Measurements from ENCODE around the gene SURF1.
"Not testable (repeated sequence)": the region's sequence is repeated elsewhere in the genome, so short reads cannot be mapped to it uniquely, and the experiment has no call there.

Gene SURF1

DNA sequence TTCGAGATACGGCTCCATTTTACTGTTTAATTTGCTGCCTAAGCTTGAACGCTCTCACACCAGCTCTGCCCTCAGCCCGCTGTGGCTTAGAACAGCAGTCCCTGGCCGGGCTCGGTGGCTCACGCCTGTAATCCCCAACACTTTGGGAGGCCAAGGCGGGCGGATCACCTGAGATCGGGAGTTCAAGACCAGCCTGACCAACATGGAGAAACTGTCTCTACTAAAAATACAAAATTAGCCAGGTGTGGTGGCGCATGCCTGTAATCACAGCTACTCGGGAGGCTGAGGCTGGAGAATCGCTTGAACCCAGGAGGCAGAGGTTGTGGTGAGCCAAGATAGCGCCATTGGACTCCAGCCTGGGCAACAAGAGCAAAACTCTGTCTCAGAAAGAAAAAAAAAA, 21.0 kb upstream of the SURF1 start:
- Mint-ChIP-seq H3K27me3 (peaks cover 15% of the 10 kb centered on the region), H3K4me1 (peaks cover 30% of the 10 kb centered on the region), H3K36me3 (peaks cover 13% of the 10 kb centered on the region), H3K4me3 (peak overlapping the region; percentile 63)
- not testable (repeated sequence) for DNase-seq, H3K9me3 Mint-ChIP-seq, H3K27ac Mint-ChIP-seq
- CTCF ChIA-PET = interaction anchor here (1.3 kb wide), 1 partner anchor 191 kb away, joined by 5 read pairs; no protein-coding TSS in a partner anchor

DNA sequence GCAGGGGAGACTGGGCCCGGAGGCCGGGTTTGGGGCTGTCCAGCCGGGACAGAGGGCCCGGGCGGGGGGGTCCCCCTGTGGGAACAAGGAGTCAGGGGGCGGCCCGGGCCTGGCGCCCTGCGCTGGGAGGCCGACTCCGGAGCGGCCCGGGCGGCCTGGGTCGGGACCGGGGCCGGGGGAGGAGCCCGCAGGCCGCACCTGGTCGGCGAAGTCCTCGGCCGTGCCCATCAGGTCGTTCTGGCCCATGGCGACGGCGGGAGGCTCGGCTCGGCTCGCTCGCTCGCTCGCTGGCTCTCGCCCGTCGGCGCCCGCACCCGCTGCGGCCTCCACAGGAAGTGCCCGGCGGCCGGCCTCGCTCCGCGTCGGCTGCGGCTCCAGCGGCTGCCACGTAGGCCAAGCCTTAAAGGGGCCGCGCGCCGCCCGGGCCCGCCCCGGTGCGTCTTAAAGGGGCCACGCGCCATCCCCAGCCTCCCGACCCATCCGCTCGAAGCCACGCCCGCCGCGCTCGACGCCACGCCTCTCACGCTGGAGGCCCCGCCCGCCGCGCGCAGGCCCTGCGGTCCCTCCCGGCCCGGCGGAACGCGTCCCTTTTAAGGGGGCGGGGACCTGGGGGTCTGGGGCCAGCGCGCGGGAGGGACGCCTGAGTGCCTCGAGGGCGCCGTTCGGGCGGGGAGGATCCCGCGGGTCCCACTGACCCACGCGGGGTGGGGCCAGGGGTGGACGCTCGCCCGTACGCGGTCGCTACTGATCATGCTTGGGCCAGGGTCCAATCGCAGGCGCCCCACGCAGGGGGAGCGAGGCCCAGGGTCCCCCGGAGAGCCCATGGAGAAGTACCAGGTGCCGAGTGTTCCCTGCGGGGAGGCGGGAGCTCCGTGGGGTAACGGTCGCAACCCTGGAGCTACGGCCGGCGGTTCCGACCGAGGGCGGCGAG, 19.7 kb upstream of the SURF1 start, which contains the start of the genes STKLD1 and SURF4:
STKLD1 (plus strand) TSS at position 643 of the 931 bp plus-strand sequence; CDS start at position 751, 108 bp downstream.
SURF4 (minus strand) TSS at position 337 of the 931 bp plus-strand sequence; CDS start at position 246, 91 bp downstream.
- H3K27ac Mint-ChIP-seq = peak within 1 kb of the TSS; percentile 98
- CTCF ChIA-PET = interaction anchor here (1.0 kb wide), 1 partner anchor 28 kb away, joined by 3 read pairs; no protein-coding TSS in a partner anchor
- peak within 1 kb of the TSS; percentile 92 for H3K4me3 Mint-ChIP-seq
- H3K4me1 Mint-ChIP-seq = peaks cover 42% of the 10 kb centered on the region
- peaks cover 15% of the 10 kb centered on the region for H3K27me3 Mint-ChIP-seq
- no peaks in the 10 kb centered on the region for H3K9me3 Mint-ChIP-seq
- peaks cover 17% of the 10 kb centered on the region for H3K36me3 Mint-ChIP-seq
- peak; percentile 96 for DNase-seq

DNA sequence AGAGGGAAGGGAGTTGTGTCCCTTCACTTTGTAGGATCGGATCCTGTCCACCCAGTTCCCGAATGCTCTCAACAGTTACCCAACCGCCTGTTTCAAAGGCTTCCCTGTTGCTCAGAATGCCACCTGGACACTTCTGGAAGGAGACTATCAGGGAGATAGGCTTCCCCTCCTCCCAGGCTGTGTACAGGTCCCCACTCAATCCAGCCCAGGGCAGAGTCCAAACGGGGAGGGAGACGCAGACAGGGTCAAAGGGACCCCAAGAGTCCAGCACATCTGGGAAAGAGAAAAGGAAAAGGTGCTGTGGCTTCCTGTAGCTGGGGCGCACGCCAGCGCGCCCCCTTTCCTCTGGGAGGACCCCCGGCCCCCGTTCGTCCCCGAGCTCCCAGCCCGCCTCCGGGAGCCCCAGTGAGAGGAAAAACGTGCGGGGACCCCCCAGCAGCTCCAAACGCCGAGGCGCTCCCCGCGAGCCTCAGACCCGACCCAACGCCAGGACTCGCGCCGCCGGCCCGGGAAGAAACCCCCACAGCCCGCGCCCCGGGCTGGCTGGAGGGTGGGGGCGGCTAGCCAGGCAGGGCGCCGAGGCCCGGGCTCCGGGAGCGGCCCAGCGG, 18.9 kb upstream of the SURF1 start:
- no peaks in the 10 kb centered on the region for H3K9me3 Mint-ChIP-seq
- H3K4me3 Mint-ChIP-seq = peak overlapping the region; percentile 92
- H3K27ac Mint-ChIP-seq = peak overlapping the region; percentile 98
- DNase-seq = peak; percentile 42
- H3K4me1 Mint-ChIP-seq = peaks cover 50% of the 10 kb centered on the region
- CTCF ChIA-PET = no interaction called here
- peaks cover 21% of the 10 kb centered on the region for H3K36me3 Mint-ChIP-seq
- peaks cover 15% of the 10 kb centered on the region for H3K27me3 Mint-ChIP-seq

DNA sequence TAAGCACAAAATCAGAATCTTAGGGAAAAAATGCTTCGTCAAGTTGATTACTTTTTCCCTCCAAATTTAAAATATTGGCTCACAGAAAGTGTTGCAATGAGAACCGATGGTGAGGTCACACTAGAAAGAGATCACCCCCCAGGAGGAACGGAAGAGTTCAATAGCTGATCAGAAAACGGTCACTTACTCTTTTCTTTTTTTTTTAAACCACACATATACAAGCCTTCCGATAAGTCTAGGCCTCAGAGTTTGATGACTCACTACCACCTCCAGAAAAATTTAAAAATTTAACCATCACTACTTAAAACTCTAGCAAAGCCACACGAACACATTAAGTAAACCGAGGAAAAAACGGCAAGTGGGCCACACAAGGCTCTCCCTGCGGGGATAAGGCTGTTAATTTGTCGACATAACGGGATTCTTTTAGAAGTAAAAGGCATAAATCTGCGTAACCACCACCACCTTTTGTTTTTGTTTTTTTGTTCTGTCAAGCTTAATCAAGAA, 18.4 kb upstream of the SURF1 start:
- peaks cover 27% of the 10 kb centered on the region for H3K36me3 Mint-ChIP-seq
- DNase-seq = no peak
- peak overlapping the region; percentile 92 for H3K4me3 Mint-ChIP-seq

DNA sequence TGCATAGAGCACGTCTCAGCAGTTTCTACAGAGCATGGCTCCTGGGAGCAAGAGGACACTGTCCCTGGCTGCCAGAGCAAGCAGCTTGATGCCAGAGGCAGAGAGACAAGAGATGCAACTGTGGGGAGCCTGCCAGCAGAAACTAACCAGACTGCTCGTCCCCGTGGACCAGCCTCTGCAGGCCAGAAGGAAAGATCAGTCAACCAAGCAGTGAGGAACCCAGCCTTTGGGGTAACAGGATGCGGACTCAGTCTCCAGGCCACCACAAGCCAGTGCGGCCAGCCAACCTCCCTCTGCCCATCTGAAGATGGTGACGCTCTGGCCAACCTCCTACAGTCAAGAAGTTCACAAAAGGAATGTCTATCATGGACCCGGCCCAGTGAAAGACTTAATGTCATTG, 15.9 kb upstream of the SURF1 start:
- Mint-ChIP-seq H3K27me3 (peaks cover 1% of the 10 kb centered on the region), H3K36me3 (peaks cover 41% of the 10 kb centered on the region), H3K4me1 (peaks cover 71% of the 10 kb centered on the region), H3K9me3 (no peaks in the 10 kb centered on the region), H3K27ac (peak overlapping the region; percentile 96), H3K4me3 (peak overlapping the region; percentile 64)
- no peak for DNase-seq
- CTCF ChIA-PET = interaction anchor here (0.7 to 3.9 kb wide), 9 partner anchors 9 to 33 kb away, joined by 3 to 32 read pairs (median 6); partner anchors contain the start of genes MED22, RPL7A, SURF1 and SURF2

More for the DNA sequence above, 18.4 kb upstream of the SURF1 start:
- Mint-ChIP-seq H3K27ac (peak overlapping the region; percentile 98), H3K4me1 (peaks cover 56% of the 10 kb centered on the region), H3K27me3 (peaks cover 15% of the 10 kb centered on the region), H3K9me3 (no peaks in the 10 kb centered on the region)
- CTCF ChIA-PET = no interaction called here

DNA sequence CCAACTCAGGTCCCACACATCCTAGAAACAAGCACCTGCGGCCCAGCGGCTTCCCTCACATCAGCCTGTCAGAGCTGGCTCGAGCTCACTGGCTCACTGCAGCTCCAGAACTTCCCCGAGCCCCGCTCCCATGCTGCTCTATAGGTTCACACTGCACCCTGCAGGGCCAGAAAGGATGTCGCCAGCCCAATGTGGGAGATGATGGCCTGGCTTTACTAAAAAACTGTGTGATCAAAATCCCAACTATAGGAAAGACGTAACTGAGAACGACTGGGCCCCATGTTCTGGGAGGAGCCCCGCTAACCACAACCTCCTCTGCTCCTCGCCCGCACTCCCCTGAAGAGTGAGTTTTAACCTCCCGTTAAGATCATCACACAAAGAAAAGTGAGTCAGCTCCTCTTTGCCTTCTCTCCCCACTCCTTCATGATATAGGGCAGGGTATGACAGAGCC, 15.0 kb upstream of the SURF1 start:
- peaks cover 44% of the 10 kb centered on the region for H3K36me3 Mint-ChIP-seq
- H3K27me3 Mint-ChIP-seq = no peaks in the 10 kb centered on the region
- peaks cover 67% of the 10 kb centered on the region for H3K4me1 Mint-ChIP-seq
- H3K4me3 Mint-ChIP-seq = peak overlapping the region; percentile 64
- H3K27ac Mint-ChIP-seq = peak overlapping the region; percentile 96
- DNase-seq = peak; percentile 78
- H3K9me3 Mint-ChIP-seq = no peaks in the 10 kb centered on the region
- CTCF ChIA-PET = interaction anchor here (0.7 to 3.9 kb wide), 18 partner anchors 9 to 205 kb away, joined by 3 to 32 read pairs (median 5); partner anchors contain the start of genes MED22, RPL7A, SURF1 and SURF2

DNA sequence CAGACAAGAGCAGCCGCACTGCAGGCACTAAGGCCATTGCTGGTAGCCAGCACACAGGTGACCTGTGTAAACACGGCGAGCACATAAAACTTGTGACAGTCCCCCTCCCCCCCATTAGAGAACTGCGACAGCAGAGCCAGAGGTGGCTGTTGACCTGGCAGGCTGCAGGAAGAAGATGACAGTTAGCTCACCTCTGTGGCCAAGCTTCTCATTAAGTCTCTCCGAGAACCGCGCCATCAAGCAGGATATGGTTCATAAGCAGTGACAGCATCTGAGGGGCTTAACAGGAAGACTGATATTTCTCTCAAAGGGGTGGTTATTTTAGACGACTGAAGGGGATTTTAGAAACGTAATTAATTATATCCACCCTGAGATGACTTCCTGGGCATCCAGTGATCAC, 14.4 kb upstream of the SURF1 start:
- Mint-ChIP-seq H3K4me3 (peak overlapping the region; percentile 64), H3K4me1 (peaks cover 67% of the 10 kb centered on the region)

DNA sequence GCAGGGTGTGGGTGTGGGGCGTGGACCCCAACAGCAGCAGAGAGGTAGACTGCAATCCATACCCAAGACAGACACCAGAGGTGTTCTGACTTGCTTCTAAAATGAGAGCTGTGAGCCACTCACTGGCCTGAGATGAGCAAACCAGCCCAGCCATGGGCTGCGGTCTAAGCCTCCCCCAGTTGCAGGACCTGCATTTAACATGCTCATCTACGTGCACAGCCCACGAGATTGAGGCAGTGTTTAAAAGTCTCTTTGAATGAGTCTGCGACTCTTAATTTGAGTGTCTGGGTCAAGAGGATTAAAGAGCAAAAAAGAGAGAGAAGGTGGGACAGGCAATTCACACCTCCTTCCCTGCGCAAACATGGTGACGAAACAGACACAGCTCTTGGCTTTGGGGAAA, 13.6 kb upstream of the SURF1 start:
- Mint-ChIP-seq H3K36me3 (peaks cover 53% of the 10 kb centered on the region), H3K27me3 (no peaks in the 10 kb centered on the region), H3K4me1 (peaks cover 67% of the 10 kb centered on the region), H3K27ac (peak overlapping the region; percentile 96), H3K9me3 (no peaks in the 10 kb centered on the region), H3K4me3 (peak overlapping the region; percentile 64)
- no peak for DNase-seq
- CTCF ChIA-PET = interaction anchor here (1.6 to 2.0 kb wide), 2 partner anchors 40 to 184 kb away, joined by 6 to 7 read pairs; no protein-coding TSS in a partner anchor

More for the DNA sequence above, 14.4 kb upstream of the SURF1 start:
- peak overlapping the region; percentile 96 for H3K27ac Mint-ChIP-seq
- no peaks in the 10 kb centered on the region for H3K27me3 Mint-ChIP-seq
- H3K9me3 Mint-ChIP-seq = no peaks in the 10 kb centered on the region
- DNase-seq = peak; percentile 62
- peaks cover 50% of the 10 kb centered on the region for H3K36me3 Mint-ChIP-seq
- CTCF ChIA-PET = interaction anchor here (0.8 to 3.9 kb wide), 17 partner anchors 8 to 204 kb away, joined by 3 to 32 read pairs (median 5); partner anchors contain the start of genes MED22, RPL7A, SURF1 and SURF2

DNA sequence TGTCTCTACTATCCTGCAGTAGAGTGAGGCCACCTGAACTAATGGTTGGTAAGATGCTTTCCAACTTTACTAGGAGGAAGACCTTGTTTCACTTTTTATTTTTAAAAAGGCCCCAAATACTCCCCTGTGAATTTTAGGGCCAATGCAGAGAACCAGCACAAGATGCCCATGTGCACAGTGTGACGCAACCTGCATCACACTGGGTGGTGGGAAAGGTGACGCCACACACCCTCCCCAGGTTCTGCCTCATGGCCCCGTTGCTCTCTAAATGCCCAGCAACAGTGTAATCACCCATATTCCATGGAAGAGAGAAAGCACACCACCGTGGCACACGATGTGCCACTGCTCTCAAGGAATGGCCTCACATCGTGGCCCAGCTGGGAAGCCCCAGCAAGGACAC, 13.1 kb upstream of the SURF1 start:
- DNase-seq = no peak
- Mint-ChIP-seq H3K27me3 (no peaks in the 10 kb centered on the region), H3K27ac (peak overlapping the region; percentile 96), H3K4me1 (peaks cover 62% of the 10 kb centered on the region), H3K4me3 (no peak overlapping the region), H3K9me3 (no peaks in the 10 kb centered on the region), H3K36me3 (peaks cover 50% of the 10 kb centered on the region)
- CTCF ChIA-PET = interaction anchor here (1.6 kb wide), 1 partner anchor 39 kb away, joined by 7 read pairs; no protein-coding TSS in a partner anchor

DNA sequence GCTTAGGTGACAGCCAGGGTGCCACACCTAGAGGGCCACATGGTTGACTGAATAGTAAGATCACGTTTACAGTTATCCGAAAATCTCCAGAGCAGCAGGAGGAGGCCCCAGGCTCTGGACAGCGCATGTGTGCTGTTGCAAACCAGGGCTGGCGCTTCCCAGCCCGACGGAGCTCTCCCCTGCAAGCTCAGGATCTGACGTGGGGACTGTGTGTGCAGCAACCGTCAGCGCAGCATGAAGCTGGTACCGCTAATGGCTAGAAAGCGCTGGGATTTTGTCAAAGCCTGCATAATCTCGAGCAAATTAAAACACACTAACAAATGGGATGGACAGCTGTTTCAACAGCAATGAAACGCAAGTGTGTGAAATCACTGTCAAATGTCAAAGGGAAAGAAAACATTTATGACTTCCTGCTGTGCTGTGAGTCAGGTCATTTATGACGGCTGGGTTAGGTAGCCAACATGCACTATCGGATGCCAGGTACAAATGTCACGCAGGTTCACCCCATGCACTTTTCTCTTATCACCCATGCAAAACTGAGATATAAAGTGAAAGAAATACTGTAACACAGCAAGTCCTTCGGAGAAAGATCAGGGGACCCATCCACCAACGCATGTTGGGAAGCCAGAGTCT, 12.1 kb upstream of the SURF1 start:
- Mint-ChIP-seq H3K27ac (peak overlapping the region; percentile 64), H3K4me1 (peaks cover 56% of the 10 kb centered on the region), H3K4me3 (peak overlapping the region; percentile 35), H3K27me3 (no peaks in the 10 kb centered on the region), H3K9me3 (no peaks in the 10 kb centered on the region), H3K36me3 (peaks cover 57% of the 10 kb centered on the region)
- DNase-seq = no peak
- CTCF ChIA-PET = no interaction called here

DNA sequence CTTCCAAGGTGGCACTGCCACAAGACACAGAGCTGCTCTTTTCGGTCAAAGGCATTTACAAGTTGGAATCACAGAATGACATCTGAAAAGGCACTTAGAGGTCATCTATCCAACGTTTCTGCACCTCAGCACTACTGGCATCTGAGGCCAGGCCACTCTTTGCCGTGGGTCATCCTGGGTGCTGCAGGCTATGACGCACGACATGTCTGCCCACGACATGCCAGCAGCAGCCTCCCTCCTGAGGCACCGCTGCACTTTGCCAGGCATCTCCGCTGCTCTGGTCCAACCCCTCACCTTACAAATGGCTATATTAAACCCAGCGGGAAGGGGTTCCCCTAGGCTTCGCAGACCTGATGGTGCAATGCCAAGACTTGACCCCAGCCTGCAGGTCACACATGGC, 11.5 kb upstream of the SURF1 start:
- Mint-ChIP-seq H3K36me3 (peaks cover 58% of the 10 kb centered on the region), H3K27ac (no peak overlapping the region), H3K27me3 (no peaks in the 10 kb centered on the region), H3K9me3 (no peaks in the 10 kb centered on the region), H3K4me3 (no peak overlapping the region), H3K4me1 (peaks cover 50% of the 10 kb centered on the region)
- DNase-seq = no peak
- CTCF ChIA-PET = no interaction called here

DNA sequence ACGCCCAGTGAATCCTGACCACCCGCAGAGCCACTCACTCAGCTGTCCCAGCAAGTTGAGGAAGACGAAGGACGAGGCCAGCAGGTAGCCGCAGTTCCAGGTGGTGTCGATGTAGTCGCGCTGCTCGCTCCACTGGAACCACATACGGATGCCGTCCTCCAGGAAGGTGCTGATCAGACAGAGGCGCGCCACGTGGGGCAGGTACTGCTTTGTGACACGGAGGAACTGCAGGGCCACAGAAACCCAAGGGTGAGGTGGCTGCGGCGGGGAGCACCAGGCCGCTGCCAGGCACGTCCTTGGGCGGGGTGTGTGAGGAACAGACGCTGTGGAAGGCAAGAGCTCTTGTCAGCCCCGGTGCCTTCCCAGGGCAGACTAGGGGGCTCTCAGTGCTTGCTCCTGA, 10.9 kb upstream of the SURF1 start:
- Mint-ChIP-seq H3K4me1 (peaks cover 45% of the 10 kb centered on the region), H3K4me3 (no peak overlapping the region), H3K9me3 (no peaks in the 10 kb centered on the region), H3K27me3 (no peaks in the 10 kb centered on the region), H3K27ac (no peak overlapping the region), H3K36me3 (peaks cover 58% of the 10 kb centered on the region)
- CTCF ChIA-PET = interaction anchor here (0.6 to 1.6 kb wide), 2 partner anchors 10 to 17 kb away, joined by 3 to 5 read pairs; no protein-coding TSS in a partner anchor
- DNase-seq = no peak

DNA sequence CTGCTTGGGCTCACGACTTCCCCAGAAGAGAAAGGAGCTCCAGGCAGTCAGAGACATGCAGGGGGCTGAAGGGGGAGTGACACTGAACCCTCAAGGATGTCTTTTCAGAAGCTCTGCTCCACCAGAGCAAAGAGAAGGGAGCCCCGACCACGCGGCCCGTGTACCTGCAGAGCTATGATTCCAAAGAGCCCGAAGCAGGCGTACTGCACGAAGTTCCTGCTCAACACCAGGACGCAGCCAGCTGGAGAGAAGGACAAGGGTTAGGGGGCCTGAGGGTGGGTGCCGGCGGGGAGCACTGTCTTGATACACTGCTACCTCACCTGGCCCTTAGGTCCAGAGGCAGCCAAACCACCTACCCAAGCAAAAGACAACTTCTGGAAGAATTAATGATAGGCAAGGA, 10.1 kb upstream of the SURF1 start:
- DNase-seq = no peak
- H3K4me1 Mint-ChIP-seq = peaks cover 37% of the 10 kb centered on the region
- CTCF ChIA-PET = interaction anchor here (1.6 to 2.1 kb wide), 2 partner anchors 9 to 15 kb away, joined by 5 to 6 read pairs; no protein-coding TSS in a partner anchor
- H3K4me3 Mint-ChIP-seq = no peak overlapping the region
- H3K9me3 Mint-ChIP-seq = no peaks in the 10 kb centered on the region
- peaks cover 62% of the 10 kb centered on the region for H3K36me3 Mint-ChIP-seq
- H3K27me3 Mint-ChIP-seq = no peaks in the 10 kb centered on the region
- no peak overlapping the region for H3K27ac Mint-ChIP-seq
